Measurements from ENCODE around the gene UBE2J1.
"Not testable (repeated sequence)": the region's sequence is repeated elsewhere in the genome, so short reads cannot be mapped to it uniquely, and the experiment has no call there.

UBE2J1 gene

GRCh38 chr6:89352278-89353117 is at the start of gene UBE2J1:
TSS of gene UBE2J1 (minus strand) at chr6:89352722. CDS start at chr6:89352569, 153 bp downstream.
- DNase-seq (ENCODE audit: low read depth): peak; percentile 63

GRCh38 chr6:89400912-89401399 is 48.4 kb upstream of the UBE2J1 start:
- DNase-seq (ENCODE audit: low read depth): no peak

- DNase-seq (ENCODE audit: low read depth): no peak
Measured at GRCh38 chr6:89400050-89400449, 47.5 kb upstream of the UBE2J1 start.

- DNase-seq (ENCODE audit: low read depth): no peak
Measured at GRCh38 chr6:89398762-89399525, 46.4 kb upstream of the UBE2J1 start.

- not testable (repeated sequence) for DNase-seq (ENCODE audit: low read depth)
Measured at GRCh38 chr6:89397884-89398283, 45.4 kb upstream of the UBE2J1 start.

- DNase-seq (ENCODE audit: low read depth): no peak
Measured at GRCh38 chr6:89393659-89394058, 41.1 kb upstream of the UBE2J1 start.

GRCh38 chr6:89392823-89393222 is 40.3 kb upstream of the UBE2J1 start:
- no peak for DNase-seq (ENCODE audit: low read depth)

- DNase-seq (ENCODE audit: low read depth): no peak
Measured at GRCh38 chr6:89388846-89389245, 36.3 kb upstream of the UBE2J1 start.

- no peak for DNase-seq (ENCODE audit: low read depth)
Measured at GRCh38 chr6:89387516-89388201, 35.1 kb upstream of the UBE2J1 start.

- DNase-seq (ENCODE audit: low read depth): no peak
Measured at GRCh38 chr6:89386917-89387491, 34.5 kb upstream of the UBE2J1 start.

GRCh38 chr6:89385846-89386245 is 33.3 kb upstream of the UBE2J1 start:
- DNase-seq (ENCODE audit: low read depth): no peak

GRCh38 chr6:89385156-89385667 is 32.7 kb upstream of the UBE2J1 start:
- no peak for DNase-seq (ENCODE audit: low read depth)

GRCh38 chr6:89381031-89381430 is 28.5 kb upstream of the UBE2J1 start:
- DNase-seq (ENCODE audit: low read depth): no peak

- DNase-seq (ENCODE audit: low read depth): no peak
Measured at GRCh38 chr6:89379281-89379680, 26.8 kb upstream of the UBE2J1 start.

- no peak for DNase-seq (ENCODE audit: low read depth)
Measured at GRCh38 chr6:89378628-89379027, 26.1 kb upstream of the UBE2J1 start.

- DNase-seq (ENCODE audit: low read depth): peak; percentile 56
Measured at GRCh38 chr6:89375427-89376267, 23.1 kb upstream of the UBE2J1 start.

GRCh38 chr6:89372506-89372901 is 20.0 kb upstream of the UBE2J1 start:
- no peak for DNase-seq (ENCODE audit: low read depth)

- peak; percentile 40 for DNase-seq (ENCODE audit: low read depth)
Measured at GRCh38 chr6:89371849-89372505, 19.5 kb upstream of the UBE2J1 start.

- DNase-seq (ENCODE audit: low read depth): no peak
Measured at GRCh38 chr6:89368999-89369398, 16.5 kb upstream of the UBE2J1 start.

- DNase-seq (ENCODE audit: low read depth): no peak
Measured at GRCh38 chr6:89368107-89368506, 15.6 kb upstream of the UBE2J1 start.
